Glomerular endothelial cell (primary cell): ENCODE results near the gene CELF5. TPM values are rescaled to one million over a fixed set of nuclear protein-coding genes. Genes with fewer than 3 reads are reported as not detected.
"Not testable (repeated sequence)": the region's sequence is repeated elsewhere in the genome, so short reads cannot be mapped to it uniquely, and the experiment has no call there.

Source experiments
- DNase-seq: peaks from one replicate; pipeline ENCODE4 v3.0.0-alpha.2; 2011; ENCODE audit warnings: low read depth, low spot score; ENCODE audit errors: extremely low read depth
- total RNA-seq: library from RNA; depleted of rRNA; stranded (reverse); fragments of >200 nt; gene quantifications from 2 replicates; pipeline ENCODE4 v1.2.3, GENCODE V29; 2015

CELF5 gene
- total RNA-seq, 1 donor from 2014 or later: 0.41 TPM

- no peak for DNase-seq
Measured at GRCh38 chr19:3336680-3337523, 112.4 kb downstream of the CELF5 start.

GRCh38 chr19:3338541-3339181, 114.2 kb downstream of the CELF5 start:
- no peak for DNase-seq

GRCh38 chr19:3340340-3340739, 115.9 kb downstream of the CELF5 start:
- DNase-seq: no peak

GRCh38 chr19:3342246-3342645, 117.8 kb downstream of the CELF5 start:
- DNase-seq: no peak

- DNase-seq: not testable (repeated sequence)
Measured at GRCh38 chr19:3342962-3343361, 118.5 kb downstream of the CELF5 start.

- DNase-seq: no peak
Measured at GRCh38 chr19:3343619-3344502, 119.4 kb downstream of the CELF5 start.

GRCh38 chr19:3344608-3345598, 120.4 kb downstream of the CELF5 start:
- no peak for DNase-seq

DNA sequence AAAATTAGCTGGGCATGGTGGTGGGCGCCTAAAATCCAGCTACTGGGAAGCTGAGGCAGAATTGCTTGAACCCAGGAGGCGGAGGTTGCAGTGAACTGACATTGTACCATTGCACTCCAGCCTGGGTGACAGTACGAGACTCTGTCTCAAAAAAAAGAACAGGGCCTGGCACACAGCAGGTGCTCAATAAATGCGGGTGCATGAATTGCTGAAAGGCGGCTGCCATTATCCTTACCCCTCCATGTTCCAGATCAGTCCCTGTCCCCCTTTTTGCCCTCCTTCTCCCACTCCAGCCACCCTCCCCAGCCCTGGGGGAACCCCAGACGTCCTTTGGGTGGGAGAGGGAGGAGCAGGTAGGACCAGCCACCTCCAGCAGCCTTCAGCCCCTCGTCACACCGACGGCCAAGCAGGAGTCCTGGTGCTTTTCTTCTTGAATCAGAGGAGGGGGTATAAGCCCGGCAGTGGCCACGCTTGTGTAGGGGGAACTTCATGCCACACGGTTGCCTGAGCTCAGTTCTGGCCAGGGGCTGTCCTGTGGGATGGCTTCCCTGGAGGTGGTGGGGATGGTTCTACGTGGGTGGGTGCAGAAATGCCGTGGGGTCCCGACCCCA, 121.5 kb downstream of the CELF5 start:
- DNase-seq: no peak

Other genes starting within 250 kb of the CELF5 start
- gene TLE6, start 247.1 kb upstream of the CELF5 start, total RNA-seq: 0.58 and 0.88 TPM in 2 replicates
- gene TLE2, start 195.4 kb upstream of the CELF5 start, total RNA-seq: 20.8 and 32.8 TPM in 2 replicates
- gene TLE5, start 162.2 kb upstream of the CELF5 start, total RNA-seq: 343 and 401 TPM in 2 replicates
- gene GNA11, start 130.3 kb upstream of the CELF5 start, total RNA-seq: 77.3 and 105 TPM in 2 replicates
- 0.06 and 0.53 TPM in 2 replicates for gene GNA15, start 88.6 kb upstream of the CELF5 start, total RNA-seq
- gene S1PR4, start 45.9 kb upstream of the CELF5 start, total RNA-seq: 2.1 TPM in 1 of 2 replicates, not detected in the other
- 78.8 and 90.0 TPM in 2 replicates for gene NCLN, start 38.7 kb upstream of the CELF5 start, total RNA-seq
- 36.3 and 48.8 TPM in 2 replicates for gene NFIC, start 141.9 kb downstream of the CELF5 start, total RNA-seq